ENCODE data around the gene RAPGEF5. TPM values are rescaled to one million over a fixed set of nuclear protein-coding genes. Genes with fewer than 3 reads are reported as not detected.

Gene RAPGEF5
- total RNA-seq, 2 donors from 2014 or later = 16.7 to 23.2 TPM

DNA sequence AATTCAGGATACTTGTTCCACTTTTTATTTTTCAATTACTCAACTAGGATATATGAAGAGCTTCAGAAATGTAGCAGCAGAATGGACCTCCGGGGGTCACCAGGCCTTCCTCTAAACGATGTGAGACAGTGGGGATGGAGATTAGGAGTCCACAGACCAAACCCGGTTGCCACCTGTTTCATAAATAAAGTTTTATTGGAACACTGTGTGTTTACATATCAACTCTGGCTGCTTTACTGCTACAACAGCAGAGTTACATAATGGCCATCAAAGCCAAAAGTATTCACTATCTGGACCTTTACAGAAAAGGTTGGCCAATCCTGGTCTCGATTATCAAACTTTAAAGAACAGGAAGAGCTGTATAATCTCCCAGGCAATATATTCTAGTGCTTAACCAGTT lies 30.8 kb downstream of the RAPGEF5 start:
- H3K9me3 ChIP-seq (ENCODE audit: control insufficient read depth, low read length) = no peaks in the 10 kb centered on the region
- TF ChIP-seq, protein P1, sequence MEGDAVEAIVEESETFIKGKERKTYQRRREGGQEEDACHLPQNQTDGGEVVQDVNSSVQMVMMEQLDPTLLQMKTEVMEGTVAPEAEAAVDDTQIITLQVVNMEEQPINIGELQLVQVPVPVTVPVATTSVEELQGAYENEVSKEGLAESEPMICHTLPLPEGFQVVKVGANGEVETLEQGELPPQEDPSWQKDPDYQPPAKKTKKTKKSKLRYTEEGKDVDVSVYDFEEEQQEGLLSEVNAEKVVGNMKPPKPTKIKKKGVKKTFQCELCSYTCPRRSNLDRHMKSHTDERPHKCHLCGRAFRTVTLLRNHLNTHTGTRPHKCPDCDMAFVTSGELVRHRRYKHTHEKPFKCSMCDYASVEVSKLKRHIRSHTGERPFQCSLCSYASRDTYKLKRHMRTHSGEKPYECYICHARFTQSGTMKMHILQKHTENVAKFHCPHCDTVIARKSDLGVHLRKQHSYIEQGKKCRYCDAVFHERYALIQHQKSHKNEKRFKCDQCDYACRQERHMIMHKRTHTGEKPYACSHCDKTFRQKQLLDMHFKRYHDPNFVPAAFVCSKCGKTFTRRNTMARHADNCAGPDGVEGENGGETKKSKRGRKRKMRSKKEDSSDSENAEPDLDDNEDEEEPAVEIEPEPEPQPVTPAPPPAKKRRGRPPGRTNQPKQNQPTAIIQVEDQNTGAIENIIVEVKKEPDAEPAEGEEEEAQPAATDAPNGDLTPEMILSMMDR (conservative IDR thresholded peaks at IDR 0.05) = no peak
- Mint-ChIP-seq H3K9me3 (no peaks in the 10 kb centered on the region), H3K36me3 (ENCODE audit: low read depth) (no peaks in the 10 kb centered on the region), H3K27me3 (ENCODE audit: insufficient read depth) (no peaks in the 10 kb centered on the region), H3K27ac (no peak overlapping the region), H3K4me1 (peaks cover 16% of the 10 kb centered on the region), H3K4me3 (no peak overlapping the region)
- WGBS, 2 experiments (ENCODE audit: insufficient coverage in 1 of 2, insufficient read length in 1 of 2) = 75 to 93% methylated on average over 1 to 4 of the region's 4 CpGs
- H3K9ac ChIP-seq (ENCODE audit: extremely low read depth, low read length, poor library complexity, severe bottlenecking) = no peak overlapping the region
- no peak overlapping the region for H3K27ac ChIP-seq (ENCODE audit: low read depth, low read length)
- no peak overlapping the region for H3K4me3 ChIP-seq (ENCODE audit: low read length)
- H3K36me3 ChIP-seq (ENCODE audit: control insufficient read depth, insufficient read depth, low read length) = no peaks in the 10 kb centered on the region
- H3K27me3 ChIP-seq (ENCODE audit: control insufficient read depth, insufficient read depth, low read length, poor library complexity, severe bottlenecking) = no peaks in the 10 kb centered on the region
- no peak for DNase-seq
- no peaks in the 10 kb centered on the region for H3K4me1 ChIP-seq (ENCODE audit: control insufficient read depth, insufficient read depth, low read length)

DNA sequence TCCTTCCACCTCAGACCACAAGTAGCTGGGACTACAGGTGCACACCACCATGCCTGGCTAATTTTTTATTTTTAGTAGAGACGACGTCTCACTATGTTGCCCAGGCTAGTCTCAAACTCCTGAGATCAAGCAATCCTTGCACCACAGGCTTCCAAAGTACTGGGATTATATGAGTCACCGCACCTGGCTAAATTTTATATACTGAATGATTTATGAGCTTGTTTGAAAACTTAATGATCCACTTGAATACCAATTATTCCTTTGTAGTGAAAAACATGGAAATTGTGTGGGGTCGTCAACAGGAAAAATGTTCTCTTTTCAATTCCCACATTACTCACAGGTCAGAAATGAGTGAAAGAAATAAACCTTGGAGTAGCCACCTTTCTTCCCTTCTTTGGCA lies 31.3 kb downstream of the RAPGEF5 start:
- TF ChIP-seq, protein P1 (conservative IDR thresholded peaks at IDR 0.05) = no peak
- Histone ChIP-seq H3K36me3 (ENCODE audit: control insufficient read depth, insufficient read depth, low read length) (no peaks in the 10 kb centered on the region), H3K4me1 (ENCODE audit: control insufficient read depth, insufficient read depth, low read length) (no peaks in the 10 kb centered on the region), H3K9me3 (ENCODE audit: control insufficient read depth, low read length) (no peaks in the 10 kb centered on the region), H3K4me3 (ENCODE audit: low read length) (no peak overlapping the region), H3K27me3 (ENCODE audit: control insufficient read depth, insufficient read depth, low read length, poor library complexity, severe bottlenecking) (no peaks in the 10 kb centered on the region), H3K9ac (ENCODE audit: extremely low read depth, low read length, poor library complexity, severe bottlenecking) (no peak overlapping the region), H3K27ac (ENCODE audit: low read depth, low read length) (no peak overlapping the region)
- Mint-ChIP-seq H3K27ac (no peak overlapping the region), H3K4me1 (peaks cover 16% of the 10 kb centered on the region), H3K27me3 (ENCODE audit: insufficient read depth) (no peaks in the 10 kb centered on the region), H3K4me3 (no peak overlapping the region), H3K36me3 (ENCODE audit: low read depth) (no peaks in the 10 kb centered on the region), H3K9me3 (no peaks in the 10 kb centered on the region)
- WGBS, 2 experiments (ENCODE audit: insufficient coverage in 1 of 2, insufficient read length in 1 of 2) = 95 to 97% methylated on average over 2 to 4 of the region's 4 CpGs
- DNase-seq = no peak

- no peaks in the 10 kb centered on the region for H3K9me3 Mint-ChIP-seq
- Histone ChIP-seq H3K9ac (ENCODE audit: extremely low read depth, low read length, poor library complexity, severe bottlenecking) (no peak overlapping the region), H3K27me3 (ENCODE audit: control insufficient read depth, insufficient read depth, low read length, poor library complexity, severe bottlenecking) (no peaks in the 10 kb centered on the region), H3K27ac (ENCODE audit: low read depth, low read length) (no peak overlapping the region), H3K36me3 (ENCODE audit: control insufficient read depth, insufficient read depth, low read length) (no peaks in the 10 kb centered on the region), H3K9me3 (ENCODE audit: control insufficient read depth, low read length) (no peaks in the 10 kb centered on the region), H3K4me1 (ENCODE audit: control insufficient read depth, insufficient read depth, low read length) (peaks cover 10% of the 10 kb centered on the region), H3K4me3 (ENCODE audit: low read length) (no peak overlapping the region)
- H3K36me3 Mint-ChIP-seq (ENCODE audit: low read depth) = no peaks in the 10 kb centered on the region
- H3K4me3 Mint-ChIP-seq = no peak overlapping the region
- H3K27me3 Mint-ChIP-seq (ENCODE audit: insufficient read depth) = no peaks in the 10 kb centered on the region
- no peak for DNase-seq
- H3K27ac Mint-ChIP-seq = no peak overlapping the region
- H3K4me1 Mint-ChIP-seq = peaks cover 19% of the 10 kb centered on the region
- 90 to 94% methylated on average over 2 of the region's 2 CpGs for WGBS, 2 experiments (ENCODE audit: insufficient coverage in 1 of 2, insufficient read length in 1 of 2)
- TF ChIP-seq, protein P1 (conservative IDR thresholded peaks at IDR 0.05) = no peak
Observed at GRCh38 chr7:22323714-22324113, 33.2 kb downstream of the RAPGEF5 start.
